K562 (cell line): ENCODE results near the gene IFT52. TPM values are rescaled to one million over a fixed set of nuclear protein-coding genes. Genes with fewer than 3 reads are reported as not detected.

Source experiments
- ATAC-seq: fragments of 200-7000 bp; cut with Tn5 transposase; 3 replicates; pipeline ENCODE4 v1.9.1; 2020; ENCODE audit warnings: moderate library complexity
- BruUV-seq: library from RNA; stranded (reverse); fragments of 400-500 nt; replicated peaks from 2 replicates; lab custom pipeline; 2021; lab: Mats Ljungman, UMichigan
- CTCF ChIA-PET: fragments of 300-600 bp; formaldehyde crosslinking; extraction: SDS; loops from one replicate; lab custom pipeline; 2021; ENCODE audit warnings: low intra/inter-chr PET ratio; lab: Yijun Ruan, JAX
- POLR2A ChIA-PET: fragments of 300-600, 350-650 bp; sonication (Branson Sonifier 250); formaldehyde crosslinking; extraction: SDS; loops from one replicate; lab custom pipeline; 2021; ENCODE audit warnings: antibody characterized with exemption, inconsistent platforms; lab: Yijun Ruan, JAX
- DNase-seq, 4 experiments: peaks; one replicate each; pipeline versions ENCODE4 v3.0.0 to v3.0.0-alpha.2; 2011 to 2018; ENCODE audit warnings: low spot score in 3 of 4, mixed read lengths in 3 of 4; ENCODE audit errors: extremely low read depth in 1 of 4
- FAIRE-seq: peaks from 2 replicates; lab custom pipeline; 2011; peaks lifted over from hg19 to GRCh38; lab: Jason Lieb, UNC
- H2AFZ ChIP-seq: 2 replicates; pipeline ENCODE4 v1.6.0; 2011; ENCODE audit warnings: low read depth, low read length, control low read depth, inconsistent platforms
- H3K27ac ChIP-seq: fragments of 200-600 bp; 3 replicates; pipeline ENCODE4 v1.8.0; 2011; ENCODE audit warnings: low read depth, mild to moderate bottlenecking, control low read depth, inconsistent platforms, low read length, moderate library complexity, mixed read lengths; ENCODE audit errors: extremely low read depth
- H3K27me3 ChIP-seq, 2 experiments: fragments of 300-600 bp in 1 of 2; 2 replicates in 1 of 2; 3 replicates in 1 of 2; pipeline versions ENCODE4 v1.6.0 to v1.8.0; 2011; ENCODE audit warnings: inconsistent platforms in 2 of 2, low read length in 2 of 2, mild to moderate bottlenecking in 1 of 2, mixed read lengths in 1 of 2, moderate library complexity in 1 of 2; ENCODE audit not compliant: control insufficient read depth in 2 of 2, insufficient read depth in 2 of 2
- H3K36me3 ChIP-seq: fragments of 300-600 bp; 3 replicates; pipeline ENCODE4 v1.8.0; 2011; ENCODE audit warnings: mild to moderate bottlenecking, low read length, inconsistent platforms; ENCODE audit not compliant: control insufficient read depth, insufficient read depth
- H3K4me1 ChIP-seq, 2 experiments: fragments of 200-600 bp in 1 of 2; replicated peaks in 1 of 2; 2 replicates in 1 of 2; 3 replicates in 1 of 2; pipeline versions ENCODE4 v1.5.1 to v1.8.0; 2011; ENCODE audit warnings: inconsistent platforms in 2 of 2, low read length in 2 of 2, mild to moderate bottlenecking in 1 of 2, mixed read lengths in 1 of 2, moderate library complexity in 1 of 2; ENCODE audit not compliant: control insufficient read depth in 2 of 2, insufficient read depth in 2 of 2
- H3K4me2 ChIP-seq: 2 replicates; pipeline ENCODE4 v1.6.1; 2011; ENCODE audit warnings: low read length, control low read depth, inconsistent platforms, mixed read lengths; ENCODE audit not compliant: insufficient read depth
- H3K4me3 ChIP-seq: fragments of 200-600 bp; sonication (generic), shearing (Covaris generic); 2 replicates; pipeline ENCODE4 v1.5.1; 2016; ENCODE audit warnings: control low read depth, inconsistent platforms
- H3K79me2 ChIP-seq: fragments of 200-600 bp; 3 replicates; pipeline ENCODE4 v1.8.0; 2011; ENCODE audit warnings: low read length, inconsistent platforms; ENCODE audit not compliant: control insufficient read depth, insufficient read depth
- H3K9ac ChIP-seq, 2 experiments: 2 replicates each; pipeline versions ENCODE4 v1.6.0 to v1.6.1; 2011; ENCODE audit warnings: low read depth in 2 of 2, low read length in 2 of 2, control low read depth in 1 of 2, inconsistent platforms in 1 of 2, mild to moderate bottlenecking in 1 of 2, mixed read lengths in 1 of 2; ENCODE audit not compliant: insufficient read depth in 1 of 2
- H3K9me1 ChIP-seq: one replicate; pipeline ENCODE4 v1.6.0; 2011; ENCODE audit warnings: inconsistent platforms, mild to moderate bottlenecking, low read length, moderate library complexity; ENCODE audit not compliant: control insufficient read depth, insufficient read depth
- H3K9me3 ChIP-seq: replicated peaks from 2 replicates; pipeline ENCODE4 v1.5.1; 2011; ENCODE audit warnings: low read depth, low read length, inconsistent platforms; ENCODE audit not compliant: control insufficient read depth, insufficient read depth
- H4K20me1 ChIP-seq: replicated peaks from 2 replicates; pipeline ENCODE4 v1.6.1; 2011; ENCODE audit warnings: low read length, inconsistent platforms, mixed read lengths; ENCODE audit not compliant: control insufficient read depth, insufficient read depth
- ADNP ChIP-seq: fragments of 200-800 bp; sonication (Bioruptor generic); IDR thresholded peaks from 2 replicates; pipeline ENCODE4 v1.6.1; 2016; ENCODE audit warnings: missing genetic modification characterization, missing compliant biosample characterization
- CBX1 ChIP-seq: sonication (generic); IDR thresholded peaks from 2 replicates; pipeline ENCODE4 v1.6.1; 2016; ENCODE audit warnings: antibody characterized with exemption, low read depth, mild to moderate bottlenecking
- CCNT2 ChIP-seq: IDR thresholded peaks from 2 replicates; pipeline ENCODE4 v1.6.1; 2011; ENCODE audit warnings: borderline replicate concordance, low read depth, mild to moderate bottlenecking, moderate library complexity, mixed read lengths, low read length; ENCODE audit not compliant: insufficient read length; ENCODE audit errors: extremely low read depth
- CEBPG ChIP-seq, 3 experiments: fragments of 200-800 bp in 1 of 3; sonication (Bioruptor generic) in 1 of 3; sonication (generic) in 1 of 3; formaldehyde crosslinking in 1 of 3; IDR thresholded peaks in 2 of 3; conservative IDR thresholded peaks in 1 of 3; 2 replicates each; pipeline versions ENCODE4 v1.6.1 to v1.8.0; 2016 to 2022; ENCODE audit warnings: missing compliant biosample characterization in 2 of 3, missing genetic modification characterization in 2 of 3, mild to moderate bottlenecking in 1 of 3, missing genetic modification reagents in 1 of 3
- CTBP1 ChIP-seq: fragments of 450-650 bp; IDR thresholded peaks from 2 replicates; pipeline ENCODE4 v1.6.1; 2016; ENCODE audit warnings: borderline replicate concordance
- E2F5 ChIP-seq: sonication (generic); formaldehyde crosslinking; IDR thresholded peaks from 2 replicates; pipeline ENCODE4 v1.8.0; 2022; ENCODE audit warnings: mild to moderate bottlenecking, missing genetic modification reagents
- HDAC2 ChIP-seq: fragments of 450-650 bp; IDR thresholded peaks from 2 replicates; pipeline ENCODE4 v1.6.1; 2016; ENCODE audit warnings: mild to moderate bottlenecking
- KDM1A ChIP-seq, 2 experiments: fragments of 450-650 bp; IDR thresholded peaks; 2 replicates each; pipeline ENCODE4 v1.6.1; 2016; ENCODE audit warnings: mild to moderate bottlenecking in 2 of 2
- KDM4B ChIP-seq, 2 experiments: fragments of 450-650 bp in 1 of 2; sonication (generic) in 1 of 2; IDR thresholded peaks; 2 replicates each; pipeline ENCODE4 v1.6.1; 2016 to 2017; ENCODE audit warnings: borderline replicate concordance in 2 of 2, antibody characterized with exemption in 1 of 2, low read depth in 1 of 2, mild to moderate bottlenecking in 1 of 2
- MCM7 ChIP-seq, 2 experiments: fragments of 450-650 bp; IDR thresholded peaks; 2 replicates each; pipeline ENCODE4 v1.6.1; 2016 to 2018
- NFATC3 ChIP-seq: fragments of 450-650 bp; IDR thresholded peaks from 2 replicates; pipeline ENCODE4 v1.6.1; 2017; ENCODE audit warnings: mild to moderate bottlenecking
- TRIM28 ChIP-seq: fragments of 450-650 bp; IDR thresholded peaks from 2 replicates; pipeline ENCODE4 v1.6.1; 2017
- WHSC1 ChIP-seq: IDR thresholded peaks from one replicate; pipeline ENCODE4 v1.6.1; 2012; ENCODE audit warnings: low read length, control low read depth, inconsistent platforms
- ZBTB2 ChIP-seq: fragments of 450-650 bp; IDR thresholded peaks from 2 replicates; pipeline ENCODE4 v1.6.1; 2016; ENCODE audit warnings: antibody characterized with exemption
- ZNF830 ChIP-seq: fragments of 250-450 bp; sonication (Bioruptor Pico); IDR thresholded peaks from 2 replicates; pipeline ENCODE4 v1.5.0; 2021; ENCODE audit warnings: mild to moderate bottlenecking
- WGBS: fragments of 100-300 bp; shearing (Covaris generic); methylation state at CpG from one replicate; pipeline ENCODE4 v1.1.6; 2016; ENCODE audit warnings: low coverage, mixed read lengths; ENCODE audit not compliant: insufficient coverage; ENCODE audit errors: missing lambda C conversion rate; 5-methylcytosine and 5-hydroxymethylcytosine counted together
- in situ Hi-C: fragments of 300-500 bp; cut with MboI; formaldehyde crosslinking; loops from 4 replicates; pipeline ENCODE4 v1.15.0; 2018; ENCODE audit warnings: inconsistent platforms, mixed read lengths
- intact Hi-C: fragments of 100-400 bp; cut with micrococcal nuclease; formaldehyde crosslinking; loops from 2 replicates; pipeline ENCODE4 v1.14.2; 2022
- polyA plus RNA-seq, 8 experiments: library from polyadenylated mRNA; depleted of rRNA in 4 of 8; stranded (reverse) in 5 of 8; unstranded in 3 of 8; fragments of >200 nt; fragmentation: Nextera tagmentation in 2 of 8; fragmentation: Illumina TruSeq in 1 of 8; extraction: Ambion mirVana in 2 of 8; extraction: Trizol in 1 of 8; gene quantifications; 2 replicates each; pipeline versions ENCODE4 v1.2.1 to v1.2.3, GENCODE V29; 2011 to 2014; ENCODE audit warnings: inconsistent platforms in 1 of 8, missing spikeins in 1 of 8
- total RNA-seq, 7 experiments: library from RNA; depleted of rRNA in 6 of 7; stranded (reverse); fragments of >200 nt in 6 of 7; fragmentation: Illumina TruSeq in 2 of 7; extraction: Trizol in 2 of 7; gene quantifications; 2 replicates each; pipeline versions ENCODE4 v1.2.1 to v1.2.3, GENCODE V29; 2011 to 2021; ENCODE audit warnings: low replicate concordance in 1 of 7
- TF ChIP-seq, protein P1 (sequence below): sonication (generic); formaldehyde crosslinking; IDR thresholded peaks from 2 replicates; pipeline ENCODE4 v1.8.1; 2023; ENCODE audit warnings: mild to moderate bottlenecking, missing genetic modification reagents
- TF ChIP-seq, protein P2 (sequence below), 2 experiments: fragments of 450-650 bp; conservative IDR thresholded peaks; 2 replicates each; pipeline ENCODE4 v1.6.1; 2017; ENCODE audit warnings: mild to moderate bottlenecking in 2 of 2, moderate library complexity in 2 of 2

IFT52 gene
- total and polyA plus RNA-seq, 9 of the 15 experiments (the other 6 are each of a cell fraction or from before 2014, with no cell fraction given), result 11.0 to 31.4 (median 20.4) TPM

DNA sequence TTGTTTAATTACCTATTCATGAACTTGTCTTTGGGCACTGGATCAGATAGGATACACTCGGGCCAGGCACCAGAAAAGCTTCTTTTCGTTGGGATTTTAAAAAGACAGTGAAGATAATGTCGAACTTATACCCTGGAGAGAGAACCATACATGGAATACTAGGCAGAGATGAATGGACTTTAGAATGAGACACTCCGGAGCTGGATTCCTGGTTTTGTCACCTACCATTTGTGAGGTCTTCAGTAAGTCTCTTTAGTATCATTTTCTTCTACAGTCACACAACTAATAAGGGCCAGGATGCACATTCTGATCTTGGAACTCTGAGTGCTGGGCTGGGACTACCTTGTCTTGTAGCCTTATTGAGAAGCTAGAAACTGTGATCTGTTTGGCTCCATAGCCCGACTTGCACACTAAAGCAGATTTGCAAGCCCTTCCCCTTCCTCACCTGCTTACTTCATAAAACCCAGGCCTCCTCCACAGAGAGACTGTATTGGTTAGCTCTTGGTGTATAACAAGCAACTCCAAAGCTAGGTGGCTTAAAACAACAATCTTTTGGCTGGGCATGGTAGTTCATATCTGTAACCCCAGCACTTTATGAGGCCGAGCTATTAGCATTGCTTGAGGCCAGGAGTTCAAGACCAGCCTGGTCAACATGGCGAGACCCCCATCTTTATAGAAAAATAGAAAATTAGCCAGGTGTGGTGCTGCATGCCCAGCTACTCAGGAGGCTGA is 7.4 kb upstream of the IFT52 start:
- Histone ChIP-seq H3K4me1 (peaks cover 20 to 38% of the 10 kb centered on the region in 2 experiments), H2AFZ (peak overlapping the region; percentile 17), H4K20me1 (no peaks in the 10 kb centered on the region), H3K9me3 (peaks cover 3% of the 10 kb centered on the region; the same call in 1 of the 2 replicates), H3K36me3 (no peaks in the 10 kb centered on the region), H3K27ac (peak overlapping the region; percentile 40), H3K4me2 (peak overlapping the region; percentile 17; the same call in 1 of the 2 replicates), H3K4me3 (no peak overlapping the region), H3K9ac (no peak overlapping the region), H3K27me3 (no peaks in the 10 kb centered on the region), H3K9me1 (no peaks in the 10 kb centered on the region), H3K79me2 (no peaks in the 10 kb centered on the region)
- no peak for DNase-seq
- BruUV-seq, result no TSS peak
- intact Hi-C loops (no loop called here), in situ Hi-C loops (no loop called here)
- no peak for ATAC-seq
- no peak for FAIRE-seq
- ChIA-PET CTCF (no interaction called here), POLR2A (interaction anchor here (0.6 to 1.4 kb wide), 4 partner anchors 11 to 28 kb away, joined by 3 to 6 read pairs (median 4); no protein-coding TSS in a partner anchor)
- 58% methylated on average over 7 of the region's 7 CpGs for WGBS
- TF ChIP-seq, protein P1, sequence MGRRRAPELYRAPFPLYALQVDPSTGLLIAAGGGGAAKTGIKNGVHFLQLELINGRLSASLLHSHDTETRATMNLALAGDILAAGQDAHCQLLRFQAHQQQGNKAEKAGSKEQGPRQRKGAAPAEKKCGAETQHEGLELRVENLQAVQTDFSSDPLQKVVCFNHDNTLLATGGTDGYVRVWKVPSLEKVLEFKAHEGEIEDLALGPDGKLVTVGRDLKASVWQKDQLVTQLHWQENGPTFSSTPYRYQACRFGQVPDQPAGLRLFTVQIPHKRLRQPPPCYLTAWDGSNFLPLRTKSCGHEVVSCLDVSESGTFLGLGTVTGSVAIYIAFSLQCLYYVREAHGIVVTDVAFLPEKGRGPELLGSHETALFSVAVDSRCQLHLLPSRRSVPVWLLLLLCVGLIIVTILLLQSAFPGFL, result no peak
- TF ChIP-seq MCM7 (IDR thresholded peaks at IDR 0.05) (no peak), WHSC1 (no peak), E2F5 (CRISPR knock-in tag) (no peak), CBX1 (peak; percentile 41; the same call in 1 of the 2 replicates), ZNF830 (CRISPR knock-in tag) (no peak), CTBP1 (no peak), NFATC3 (no peak), CCNT2 (no peak), ZBTB2 (no peak), KDM1A (IDR thresholded peaks at IDR 0.05) (peak in 1 of 2 experiments; percentile 45; a peak in 2 of 4 replicates), CEBPG (CRISPR knock-in tag; IDR thresholded peaks at IDR 0.05) (no peak), CEBPG (tag; conservative IDR thresholded peaks at IDR 0.05 in 1 of 2, IDR thresholded peaks at IDR 0.05 in 1 of 2) (no peak), ADNP (tag) (no peak), HDAC2 (0 out of 2 replicates have a peak, but pooled peaks have one; percentile 19), TRIM28 (peak; percentile 60; the same call in 1 of the 2 replicates), KDM4B (IDR thresholded peaks at IDR 0.05; ENCODE audit: borderline replicate concordance in 2 of 2, low read depth in 1 of 2) (no peak)
- TF ChIP-seq, protein P2, sequence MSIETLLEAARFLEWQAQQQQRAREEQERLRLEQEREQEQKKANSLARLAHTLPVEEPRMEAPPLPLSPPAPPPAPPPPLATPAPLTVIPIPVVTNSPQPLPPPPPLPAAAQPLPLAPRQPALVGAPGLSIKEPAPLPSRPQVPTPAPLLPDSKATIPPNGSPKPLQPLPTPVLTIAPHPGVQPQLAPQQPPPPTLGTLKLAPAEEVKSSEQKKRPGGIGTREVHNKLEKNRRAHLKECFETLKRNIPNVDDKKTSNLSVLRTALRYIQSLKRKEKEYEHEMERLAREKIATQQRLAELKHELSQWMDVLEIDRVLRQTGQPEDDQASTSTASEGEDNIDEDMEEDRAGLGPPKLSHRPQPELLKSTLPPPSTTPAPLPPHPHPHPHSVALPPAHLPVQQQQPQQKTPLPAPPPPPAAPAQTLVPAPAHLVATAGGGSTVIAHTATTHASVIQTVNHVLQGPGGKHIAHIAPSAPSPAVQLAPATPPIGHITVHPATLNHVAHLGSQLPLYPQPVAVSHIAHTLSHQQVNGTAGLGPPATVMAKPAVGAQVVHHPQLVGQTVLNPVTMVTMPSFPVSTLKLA (conservative IDR thresholded peaks at IDR 0.05), result no peak
